HG03354 (cell line): ENCODE data around the gene CERT1.
"Not testable (repeated sequence)": the region's sequence is repeated elsewhere in the genome, so short reads cannot be mapped to it uniquely, and the experiment has no call there.

ENCODE experiments used
- ATAC-seq: cut with Tn5 transposase; IDR thresholded peaks from one replicate; pipeline ENCODE4 v1.9.1; 2021; ENCODE audit warnings: mild to moderate bottlenecking; ENCODE audit not compliant: unreplicated experiment, poor library complexity, severe bottlenecking

Gene CERT1

GRCh38 chr5:75511435-75512382 lies at the start of gene CERT1, which contains the start of gene POLK:
Gene CERT1, minus strand, starts transcription at chr5:75511629. Its CDS starts 422 bp downstream, at chr5:75511207.
Gene POLK, plus strand, starts transcription at chr5:75511891.
- peak; percentile 84 for ATAC-seq

GRCh38 chr5:75560655-75561054 lies 49.2 kb upstream of the CERT1 start:
- not testable (repeated sequence) for ATAC-seq

GRCh38 chr5:75558981-75559632 lies 47.7 kb upstream of the CERT1 start:
- ATAC-seq: no peak

- no peak for ATAC-seq
These were observed 46.8 kb upstream of the CERT1 start for GRCh38 chr5:75558221-75558620.

- ATAC-seq: no peak
These were observed 41.9 kb upstream of the CERT1 start for GRCh38 chr5:75553358-75553757.

- no peak for ATAC-seq
These were observed 41.3 kb upstream of the CERT1 start for GRCh38 chr5:75552764-75553163.

GRCh38 chr5:75551471-75551870 lies 40.0 kb upstream of the CERT1 start:
- ATAC-seq: no peak

GRCh38 chr5:75550597-75550996 lies 39.2 kb upstream of the CERT1 start:
- no peak for ATAC-seq

- ATAC-seq: no peak
These were observed 36.4 kb upstream of the CERT1 start for GRCh38 chr5:75547812-75548211.

- no peak for ATAC-seq
These were observed 35.4 kb upstream of the CERT1 start for GRCh38 chr5:75546830-75547229.

GRCh38 chr5:75545131-75545530 lies 33.7 kb upstream of the CERT1 start:
- no peak for ATAC-seq

- no peak for ATAC-seq
These were observed 26.8 kb upstream of the CERT1 start for GRCh38 chr5:75538211-75538610.

GRCh38 chr5:75536694-75537360 lies 25.4 kb upstream of the CERT1 start:
- no peak for ATAC-seq

- no peak for ATAC-seq
These were observed 24.7 kb upstream of the CERT1 start for GRCh38 chr5:75536147-75536546.

- no peak for ATAC-seq
These were observed 23.3 kb upstream of the CERT1 start for GRCh38 chr5:75534734-75535133.

- ATAC-seq: not testable (repeated sequence)
These were observed 22.3 kb upstream of the CERT1 start for GRCh38 chr5:75533716-75534115.

GRCh38 chr5:75532190-75532589 lies 20.8 kb upstream of the CERT1 start:
- ATAC-seq: no peak

GRCh38 chr5:75529185-75529584 lies 17.8 kb upstream of the CERT1 start:
- no peak for ATAC-seq

GRCh38 chr5:75526070-75526469 lies 14.6 kb upstream of the CERT1 start:
- no peak for ATAC-seq

- no peak for ATAC-seq
These were observed 13.9 kb upstream of the CERT1 start for GRCh38 chr5:75525344-75525743.
